ENCODE results near the gene APLP2. TPM values are rescaled to one million over a fixed set of nuclear protein-coding genes. Genes with fewer than 3 reads are reported as not detected.

Gene APLP2
- total RNA-seq, 4 donors from 2014 or later = 125 to 226 (median 158) TPM

GRCh38 chr11:130085671-130086290 is 16.1 kb downstream of the APLP2 start:
- WGBS, 2 donors = 84 to 86% methylated on average over 6 of the region's 6 CpGs
- TF ChIP-seq POLR2A (IDR thresholded peaks at IDR 0.05) (no peak), CTCF (IDR thresholded peaks at IDR 0.05) (no peak)
- no peak overlapping the region for H3K4me3 ChIP-seq (ENCODE audit: low read depth, poor library complexity, severe bottlenecking)
- DNase-seq (ENCODE audit: low spot score in 2 of 2) = no peak
- intact Hi-C loops (cut with DNase I; ENCODE audit: low total_unique reads) = loop anchor here (5.0 kb wide), 1 partner anchor 957 kb away; no protein-coding TSS in a partner anchor

- no peak overlapping the region for H3K4me3 ChIP-seq (ENCODE audit: low read depth, poor library complexity, severe bottlenecking)
- no peak for DNase-seq (ENCODE audit: low spot score in 2 of 2)
- whole genome bisulfite sequencing, 2 donors = 42 to 48% methylated on average over 2 of the region's 2 CpGs
- TF ChIP-seq POLR2A (IDR thresholded peaks at IDR 0.05) = no peak
- no peak for TF ChIP-seq CTCF (IDR thresholded peaks at IDR 0.05)
- intact Hi-C loops (cut with DNase I; ENCODE audit: low total_unique reads) = loop anchor here (5.0 kb wide), 1 partner anchor 956 kb away; no protein-coding TSS in a partner anchor
These were observed 17.0 kb downstream of the APLP2 start for GRCh38 chr11:130086669-130087068.

- TF ChIP-seq CTCF (IDR thresholded peaks at IDR 0.05) (no peak), POLR2A (IDR thresholded peaks at IDR 0.05) (no peak)
- 77 to 81% methylated on average over 7 of the region's 7 CpGs for WGBS, 2 donors
- intact Hi-C loops (cut with DNase I; ENCODE audit: low total_unique reads) = loop anchor here (5.0 kb wide), 1 partner anchor 955 kb away; no protein-coding TSS in a partner anchor
- DNase-seq (ENCODE audit: low spot score in 2 of 2) = no peak
- H3K4me3 ChIP-seq (ENCODE audit: low read depth, poor library complexity, severe bottlenecking) = no peak overlapping the region
These were observed 17.7 kb downstream of the APLP2 start for GRCh38 chr11:130087294-130087926.

- intact Hi-C loops (cut with DNase I; ENCODE audit: low total_unique reads) = loop anchor here (5.0 kb wide), 1 partner anchor 954 kb away; no protein-coding TSS in a partner anchor
- no peak overlapping the region for H3K4me3 ChIP-seq (ENCODE audit: low read depth, poor library complexity, severe bottlenecking)
- WGBS, 2 donors = 44 to 63% methylated on average over 2 of the region's 2 CpGs
- DNase-seq (ENCODE audit: low spot score in 2 of 2) = no peak
- TF ChIP-seq POLR2A (IDR thresholded peaks at IDR 0.05) (no peak), CTCF (IDR thresholded peaks at IDR 0.05) (no peak)
These were observed 18.5 kb downstream of the APLP2 start for GRCh38 chr11:130088217-130088616.

GRCh38 chr11:130088919-130089673 is 19.4 kb downstream of the APLP2 start:
- WGBS, 2 donors = 62 to 64% methylated on average over 9 of the region's 9 CpGs
- no peak for DNase-seq (ENCODE audit: low spot score in 2 of 2)
- intact Hi-C loops (cut with DNase I; ENCODE audit: low total_unique reads) = loop anchor here (5.0 kb wide), 1 partner anchor 953 kb away; no protein-coding TSS in a partner anchor

More at GRCh38 chr11:130088919-130089673, 19.4 kb downstream of the APLP2 start:
- no peak overlapping the region for H3K4me3 ChIP-seq (ENCODE audit: low read depth, poor library complexity, severe bottlenecking)
- TF ChIP-seq CTCF (IDR thresholded peaks at IDR 0.05) (no peak), POLR2A (IDR thresholded peaks at IDR 0.05) (no peak)
